ENCODE results near the gene SH3PXD2B.

DNA sequence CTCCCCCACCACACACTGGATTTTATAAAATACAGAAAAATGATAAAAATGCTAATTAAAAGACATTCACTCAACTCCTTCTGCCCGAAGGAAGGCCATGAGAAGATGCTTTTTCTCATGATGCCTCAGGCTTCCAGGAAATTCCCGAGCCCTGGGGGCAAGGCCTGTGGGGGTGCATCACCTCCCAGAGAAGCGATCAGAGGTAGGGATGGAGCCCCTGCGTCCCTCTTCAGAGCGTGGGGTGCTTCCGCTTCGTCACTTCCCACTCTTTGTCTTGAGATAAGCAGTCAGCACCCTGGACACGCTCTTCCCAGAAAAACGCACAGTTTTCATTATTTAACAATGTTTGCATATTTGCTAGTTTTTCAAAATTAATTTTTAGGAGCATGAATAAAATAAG is 33.3 kb upstream of the SH3PXD2B start:
- TF ChIP-seq RFX5 (IDR thresholded peaks at IDR 0.05; ENCODE audit: low read depth, low read length) (no peak), POLR2AphosphoS5 (IDR thresholded peaks at IDR 0.05; ENCODE audit: low read length) (no peak), EZH2 (IDR thresholded peaks at IDR 0.05; ENCODE audit: borderline replicate concordance, control insufficient read depth, low read depth, low read length) (no peak), MTA3 (IDR thresholded peaks at IDR 0.05; ENCODE audit: borderline replicate concordance, low read length) (no peak), ZNF384 (IDR thresholded peaks at IDR 0.05; ENCODE audit: borderline replicate concordance, low read depth, low read length) (no peak), NFYB (IDR thresholded peaks at IDR 0.05; ENCODE audit: insufficient read depth, low read depth, low read length) (no peak), SRF (IDR thresholded peaks at IDR 0.05; ENCODE audit: low read depth in 2 of 2, low read length in 2 of 2) (no peak), SIX5 (IDR thresholded peaks at IDR 0.05; ENCODE audit: low read depth, low read length, severe bottlenecking) (no peak)
- TF ChIP-seq, protein P1, sequence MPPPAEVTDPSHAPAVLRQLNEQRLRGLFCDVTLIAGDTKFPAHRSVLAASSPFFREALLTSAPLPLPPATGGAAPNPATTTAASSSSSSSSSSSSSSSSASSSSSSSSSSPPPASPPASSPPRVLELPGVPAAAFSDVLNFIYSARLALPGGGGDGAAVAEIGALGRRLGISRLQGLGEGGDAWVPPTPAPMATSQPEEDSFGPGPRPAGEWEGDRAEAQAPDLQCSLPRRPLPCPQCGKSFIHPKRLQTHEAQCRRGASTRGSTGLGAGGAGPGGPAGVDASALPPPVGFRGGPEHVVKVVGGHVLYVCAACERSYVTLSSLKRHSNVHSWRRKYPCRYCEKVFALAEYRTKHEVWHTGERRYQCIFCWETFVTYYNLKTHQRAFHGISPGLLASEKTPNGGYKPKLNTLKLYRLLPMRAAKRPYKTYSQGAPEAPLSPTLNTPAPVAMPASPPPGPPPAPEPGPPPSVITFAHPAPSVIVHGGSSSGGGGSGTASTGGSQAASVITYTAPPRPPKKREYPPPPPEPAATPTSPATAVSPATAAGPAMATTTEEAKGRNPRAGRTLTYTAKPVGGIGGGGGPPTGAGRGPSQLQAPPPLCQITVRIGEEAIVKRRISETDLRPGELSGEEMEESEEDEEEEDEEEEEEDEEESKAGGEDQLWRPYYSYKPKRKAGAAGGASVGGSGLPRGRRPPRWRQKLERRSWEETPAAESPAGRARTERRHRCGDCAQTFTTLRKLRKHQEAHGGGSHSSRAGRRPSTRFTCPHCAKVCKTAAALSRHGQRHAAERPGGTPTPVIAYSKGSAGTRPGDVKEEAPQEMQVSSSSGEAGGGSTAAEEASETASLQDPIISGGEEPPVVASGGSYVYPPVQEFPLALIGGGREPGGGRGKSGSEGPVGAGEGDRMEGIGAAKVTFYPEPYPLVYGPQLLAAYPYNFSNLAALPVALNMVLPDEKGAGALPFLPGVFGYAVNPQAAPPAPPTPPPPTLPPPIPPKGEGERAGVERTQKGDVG (CRISPR knock-in tag; IDR thresholded peaks at IDR 0.05): no peak
- TF ChIP-seq, protein P2, sequence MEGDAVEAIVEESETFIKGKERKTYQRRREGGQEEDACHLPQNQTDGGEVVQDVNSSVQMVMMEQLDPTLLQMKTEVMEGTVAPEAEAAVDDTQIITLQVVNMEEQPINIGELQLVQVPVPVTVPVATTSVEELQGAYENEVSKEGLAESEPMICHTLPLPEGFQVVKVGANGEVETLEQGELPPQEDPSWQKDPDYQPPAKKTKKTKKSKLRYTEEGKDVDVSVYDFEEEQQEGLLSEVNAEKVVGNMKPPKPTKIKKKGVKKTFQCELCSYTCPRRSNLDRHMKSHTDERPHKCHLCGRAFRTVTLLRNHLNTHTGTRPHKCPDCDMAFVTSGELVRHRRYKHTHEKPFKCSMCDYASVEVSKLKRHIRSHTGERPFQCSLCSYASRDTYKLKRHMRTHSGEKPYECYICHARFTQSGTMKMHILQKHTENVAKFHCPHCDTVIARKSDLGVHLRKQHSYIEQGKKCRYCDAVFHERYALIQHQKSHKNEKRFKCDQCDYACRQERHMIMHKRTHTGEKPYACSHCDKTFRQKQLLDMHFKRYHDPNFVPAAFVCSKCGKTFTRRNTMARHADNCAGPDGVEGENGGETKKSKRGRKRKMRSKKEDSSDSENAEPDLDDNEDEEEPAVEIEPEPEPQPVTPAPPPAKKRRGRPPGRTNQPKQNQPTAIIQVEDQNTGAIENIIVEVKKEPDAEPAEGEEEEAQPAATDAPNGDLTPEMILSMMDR (IDR thresholded peaks at IDR 0.05 in 2 of 3, conservative IDR thresholded peaks at IDR 0.05 in 1 of 3; ENCODE audit: control insufficient read depth in 2 of 3, extremely low read depth in 1 of 3, insufficient read depth in 1 of 3, low read depth in 3 of 3, low read length in 3 of 3): no peak
- TF ChIP-seq, protein P3, sequence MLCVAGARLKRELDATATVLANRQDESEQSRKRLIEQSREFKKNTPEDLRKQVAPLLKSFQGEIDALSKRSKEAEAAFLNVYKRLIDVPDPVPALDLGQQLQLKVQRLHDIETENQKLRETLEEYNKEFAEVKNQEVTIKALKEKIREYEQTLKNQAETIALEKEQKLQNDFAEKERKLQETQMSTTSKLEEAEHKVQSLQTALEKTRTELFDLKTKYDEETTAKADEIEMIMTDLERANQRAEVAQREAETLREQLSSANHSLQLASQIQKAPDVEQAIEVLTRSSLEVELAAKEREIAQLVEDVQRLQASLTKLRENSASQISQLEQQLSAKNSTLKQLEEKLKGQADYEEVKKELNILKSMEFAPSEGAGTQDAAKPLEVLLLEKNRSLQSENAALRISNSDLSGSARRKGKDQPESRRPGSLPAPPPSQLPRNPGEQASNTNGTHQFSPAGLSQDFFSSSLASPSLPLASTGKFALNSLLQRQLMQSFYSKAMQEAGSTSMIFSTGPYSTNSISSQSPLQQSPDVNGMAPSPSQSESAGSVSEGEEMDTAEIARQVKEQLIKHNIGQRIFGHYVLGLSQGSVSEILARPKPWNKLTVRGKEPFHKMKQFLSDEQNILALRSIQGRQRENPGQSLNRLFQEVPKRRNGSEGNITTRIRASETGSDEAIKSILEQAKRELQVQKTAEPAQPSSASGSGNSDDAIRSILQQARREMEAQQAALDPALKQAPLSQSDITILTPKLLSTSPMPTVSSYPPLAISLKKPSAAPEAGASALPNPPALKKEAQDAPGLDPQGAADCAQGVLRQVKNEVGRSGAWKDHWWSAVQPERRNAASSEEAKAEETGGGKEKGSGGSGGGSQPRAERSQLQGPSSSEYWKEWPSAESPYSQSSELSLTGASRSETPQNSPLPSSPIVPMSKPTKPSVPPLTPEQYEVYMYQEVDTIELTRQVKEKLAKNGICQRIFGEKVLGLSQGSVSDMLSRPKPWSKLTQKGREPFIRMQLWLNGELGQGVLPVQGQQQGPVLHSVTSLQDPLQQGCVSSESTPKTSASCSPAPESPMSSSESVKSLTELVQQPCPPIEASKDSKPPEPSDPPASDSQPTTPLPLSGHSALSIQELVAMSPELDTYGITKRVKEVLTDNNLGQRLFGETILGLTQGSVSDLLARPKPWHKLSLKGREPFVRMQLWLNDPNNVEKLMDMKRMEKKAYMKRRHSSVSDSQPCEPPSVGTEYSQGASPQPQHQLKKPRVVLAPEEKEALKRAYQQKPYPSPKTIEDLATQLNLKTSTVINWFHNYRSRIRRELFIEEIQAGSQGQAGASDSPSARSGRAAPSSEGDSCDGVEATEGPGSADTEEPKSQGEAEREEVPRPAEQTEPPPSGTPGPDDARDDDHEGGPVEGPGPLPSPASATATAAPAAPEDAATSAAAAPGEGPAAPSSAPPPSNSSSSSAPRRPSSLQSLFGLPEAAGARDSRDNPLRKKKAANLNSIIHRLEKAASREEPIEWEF (IDR thresholded peaks at IDR 0.05; ENCODE audit: insufficient replicate concordance, low read depth, low read length): no peak
- TF ChIP-seq, protein P4, sequence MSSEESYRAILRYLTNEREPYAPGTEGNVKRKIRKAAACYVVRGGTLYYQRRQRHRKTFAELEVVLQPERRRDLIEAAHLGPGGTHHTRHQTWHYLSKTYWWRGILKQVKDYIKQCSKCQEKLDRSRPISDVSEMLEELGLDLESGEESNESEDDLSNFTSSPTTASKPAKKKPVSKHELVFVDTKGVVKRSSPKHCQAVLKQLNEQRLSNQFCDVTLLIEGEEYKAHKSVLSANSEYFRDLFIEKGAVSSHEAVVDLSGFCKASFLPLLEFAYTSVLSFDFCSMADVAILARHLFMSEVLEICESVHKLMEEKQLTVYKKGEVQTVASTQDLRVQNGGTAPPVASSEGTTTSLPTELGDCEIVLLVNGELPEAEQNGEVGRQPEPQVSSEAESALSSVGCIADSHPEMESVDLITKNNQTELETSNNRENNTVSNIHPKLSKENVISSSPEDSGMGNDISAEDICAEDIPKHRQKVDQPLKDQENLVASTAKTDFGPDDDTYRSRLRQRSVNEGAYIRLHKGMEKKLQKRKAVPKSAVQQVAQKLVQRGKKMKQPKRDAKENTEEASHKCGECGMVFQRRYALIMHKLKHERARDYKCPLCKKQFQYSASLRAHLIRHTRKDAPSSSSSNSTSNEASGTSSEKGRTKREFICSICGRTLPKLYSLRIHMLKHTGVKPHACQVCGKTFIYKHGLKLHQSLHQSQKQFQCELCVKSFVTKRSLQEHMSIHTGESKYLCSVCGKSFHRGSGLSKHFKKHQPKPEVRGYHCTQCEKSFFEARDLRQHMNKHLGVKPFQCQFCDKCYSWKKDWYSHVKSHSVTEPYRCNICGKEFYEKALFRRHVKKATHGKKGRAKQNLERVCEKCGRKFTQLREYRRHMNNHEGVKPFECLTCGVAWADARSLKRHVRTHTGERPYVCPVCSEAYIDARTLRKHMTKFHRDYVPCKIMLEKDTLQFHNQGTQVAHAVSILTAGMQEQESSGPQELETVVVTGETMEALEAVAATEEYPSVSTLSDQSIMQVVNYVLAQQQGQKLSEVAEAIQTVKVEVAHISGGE (CRISPR knock-in tag; IDR thresholded peaks at IDR 0.05): no peak

Data from GM12878 (cell line).